Body of pancreas (tissue), 4 donors: ENCODE measurements around the gene SIX4. TPM values are rescaled to one million over a fixed set of nuclear protein-coding genes. Genes with fewer than 3 reads are reported as not detected.
A peak's percentile ranks its signal among the peaks of the same experiment; 100 is the strongest.

Experiments used
- ATAC-seq: fragments of 150-250 bp; one replicate; pipeline ENCODE4 v1.9.1; 2016
- DNase-seq, 4 donors: peaks; one replicate each; pipeline ENCODE4 v3.0.0-alpha.2; 2019
- H3K27ac ChIP-seq, 4 donors: fragments of 200-600 bp; sonication (generic); 1 replicate in 3 of 4; 2 replicates in 1 of 4; pipeline versions ENCODE4 v1.5.1 to v1.6.1; 2016 to 2019; ENCODE audit warnings: mild to moderate bottlenecking in 1 of 4, mixed read lengths in 1 of 4, moderate library complexity in 1 of 4
- H3K27me3 ChIP-seq, 2 donors: fragments of 200-600 bp; sonication (generic); one replicate each; pipeline ENCODE4 v1.6.0; 2016; ENCODE audit warnings: mild to moderate bottlenecking in 1 of 2
- H3K36me3 ChIP-seq, 2 donors: fragments of 200-600 bp; sonication (generic); replicated peaks in 1 of 2; 2 replicates each; pipeline ENCODE4 v1.5.1; 2016; ENCODE audit warnings: low read depth in 2 of 2; ENCODE audit not compliant: insufficient read depth in 1 of 2
- H3K4me1 ChIP-seq: fragments of 200-600 bp; sonication (generic); one replicate; pipeline ENCODE4 v1.6.0; 2016
- H3K4me3 ChIP-seq, 2 donors: fragments of 200-600 bp; sonication (generic); 1 replicate in 1 of 2; 2 replicates in 1 of 2; pipeline ENCODE4 v1.5.1; 2016 to 2019
- H3K9me3 ChIP-seq, 3 donors: fragments of 200-600 bp; sonication (generic); 1 replicate in 2 of 3; 2 replicates in 1 of 3; pipeline ENCODE4 v1.5.1; 2016
- POLR2A ChIP-seq, 3 donors: fragments of 450-650 bp; IDR thresholded peaks; one replicate each; pipeline ENCODE4 v1.6.1; 2016; ENCODE audit warnings: antibody characterized with exemption in 3 of 3, mild to moderate bottlenecking in 2 of 3
- WGBS, 2 donors: methylation state at CpG; one replicate each; pipeline ENCODE4 v1.1.5; 2017; 5-methylcytosine and 5-hydroxymethylcytosine counted together
- intact Hi-C: fragments of 100-400 bp; cut with DNase I; formaldehyde crosslinking; loops from one replicate; pipeline ENCODE4 v1.15.1; 2023
- total RNA-seq, 2 donors: library from RNA; depleted of rRNA; stranded (reverse); fragments of >200 nt; gene quantifications; one replicate each; pipeline ENCODE4 v1.1.0, GENCODE V29; 2016
- TF ChIP-seq, protein P1 (sequence below), 7 experiments: fragments of 450-650 bp in 4 of 7; fragments of 200-600 bp in 3 of 7; sonication (generic) in 3 of 7; IDR thresholded peaks; one replicate each; pipeline ENCODE4 v1.5.1; 2016 to 2019; ENCODE audit warnings: antibody characterized with exemption in 7 of 7

The SIX4 gene
- 1 to 10 TPM; 4.0 to 5.7 TPM for total RNA-seq

DNA sequence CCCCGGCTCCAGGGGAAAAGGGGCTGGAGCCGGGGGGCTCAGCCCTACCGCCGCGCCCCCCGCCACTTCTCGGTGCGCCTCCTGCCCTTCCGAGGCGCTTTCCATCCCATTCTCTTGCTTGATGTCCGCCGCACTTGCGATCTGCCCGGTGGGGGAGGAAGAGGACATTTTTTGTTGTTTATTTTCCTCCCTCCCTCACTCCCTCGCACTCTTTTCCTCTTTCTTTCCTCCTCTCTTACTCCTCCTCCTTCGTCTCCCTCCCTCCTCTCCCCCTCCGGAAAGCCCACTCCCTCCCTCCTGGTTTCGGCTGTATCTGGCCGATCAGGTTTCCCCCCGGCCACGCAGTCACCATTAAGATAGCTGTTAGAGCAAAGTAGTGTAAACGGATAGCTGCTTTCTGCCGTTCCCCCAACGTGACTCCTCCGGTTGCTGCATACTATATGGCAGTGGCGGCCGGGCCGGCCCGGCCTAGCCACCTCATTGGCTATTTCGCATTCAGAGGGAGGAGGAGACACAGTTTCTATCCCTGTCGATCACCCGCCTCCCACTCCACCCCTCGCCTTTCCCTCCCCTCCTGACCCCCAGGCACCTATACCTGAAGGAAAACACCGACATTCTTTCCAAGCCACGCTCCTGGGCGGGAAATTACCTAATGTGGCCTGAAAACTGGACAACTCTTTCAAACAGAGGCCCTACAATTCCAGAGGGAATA, at the start of gene SIX4:
Gene SIX4 (minus strand): TSS at position 445 of the 712 bp plus-strand sequence. CDS start 277 bp downstream, at position 168.
- ATAC-seq (peak; percentile 84), DNase-seq (peak; percentile 77 to 86 (median 82))
- intact Hi-C loops = no loop called here
- TF ChIP-seq, protein P1, sequence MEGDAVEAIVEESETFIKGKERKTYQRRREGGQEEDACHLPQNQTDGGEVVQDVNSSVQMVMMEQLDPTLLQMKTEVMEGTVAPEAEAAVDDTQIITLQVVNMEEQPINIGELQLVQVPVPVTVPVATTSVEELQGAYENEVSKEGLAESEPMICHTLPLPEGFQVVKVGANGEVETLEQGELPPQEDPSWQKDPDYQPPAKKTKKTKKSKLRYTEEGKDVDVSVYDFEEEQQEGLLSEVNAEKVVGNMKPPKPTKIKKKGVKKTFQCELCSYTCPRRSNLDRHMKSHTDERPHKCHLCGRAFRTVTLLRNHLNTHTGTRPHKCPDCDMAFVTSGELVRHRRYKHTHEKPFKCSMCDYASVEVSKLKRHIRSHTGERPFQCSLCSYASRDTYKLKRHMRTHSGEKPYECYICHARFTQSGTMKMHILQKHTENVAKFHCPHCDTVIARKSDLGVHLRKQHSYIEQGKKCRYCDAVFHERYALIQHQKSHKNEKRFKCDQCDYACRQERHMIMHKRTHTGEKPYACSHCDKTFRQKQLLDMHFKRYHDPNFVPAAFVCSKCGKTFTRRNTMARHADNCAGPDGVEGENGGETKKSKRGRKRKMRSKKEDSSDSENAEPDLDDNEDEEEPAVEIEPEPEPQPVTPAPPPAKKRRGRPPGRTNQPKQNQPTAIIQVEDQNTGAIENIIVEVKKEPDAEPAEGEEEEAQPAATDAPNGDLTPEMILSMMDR (IDR thresholded peaks at IDR 0.05) = peak in 1 of 7 experiments; percentile 10
- peak; percentile 51 to 83 (median 81) for TF ChIP-seq POLR2A (IDR thresholded peaks at IDR 0.05)
- peak within 1 kb of the TSS; percentile 82 to 86 for H3K4me3 ChIP-seq
- peaks cover 23% of the 10 kb centered on the region for H3K4me1 ChIP-seq
- H3K27me3 ChIP-seq = no peaks in the 10 kb centered on the region
- peak within 1 kb of the TSS; percentile 64 to 82 (median 76) for H3K27ac ChIP-seq
- H3K36me3 ChIP-seq = no peaks in the 10 kb centered on the region
- 2% methylated on average over 35 to 36 of the region's 36 CpGs for WGBS, 2 donors
- H3K9me3 ChIP-seq = no peaks in the 10 kb centered on the region

DNA sequence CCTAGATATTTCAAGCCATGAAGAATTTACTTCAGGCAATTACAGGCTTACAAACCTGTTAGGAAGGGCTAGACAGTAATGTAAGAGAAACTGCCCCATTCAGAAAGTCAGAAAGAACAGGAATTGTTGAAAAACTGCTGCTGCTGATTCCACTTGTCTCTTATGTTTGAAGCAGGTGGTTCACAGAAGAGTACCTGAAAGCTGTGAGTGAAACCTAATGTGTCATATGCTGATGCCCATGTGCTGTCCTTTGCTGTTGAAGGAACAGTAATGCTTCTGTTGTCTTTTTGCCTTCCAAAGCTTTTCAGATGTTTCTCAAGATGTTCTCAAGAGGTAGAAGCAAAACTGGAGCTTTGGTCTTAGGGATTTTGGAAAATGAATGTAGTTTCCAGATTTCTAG, 49.4 kb upstream of the SIX4 start:
- intact Hi-C loops = no loop called here

DNA sequence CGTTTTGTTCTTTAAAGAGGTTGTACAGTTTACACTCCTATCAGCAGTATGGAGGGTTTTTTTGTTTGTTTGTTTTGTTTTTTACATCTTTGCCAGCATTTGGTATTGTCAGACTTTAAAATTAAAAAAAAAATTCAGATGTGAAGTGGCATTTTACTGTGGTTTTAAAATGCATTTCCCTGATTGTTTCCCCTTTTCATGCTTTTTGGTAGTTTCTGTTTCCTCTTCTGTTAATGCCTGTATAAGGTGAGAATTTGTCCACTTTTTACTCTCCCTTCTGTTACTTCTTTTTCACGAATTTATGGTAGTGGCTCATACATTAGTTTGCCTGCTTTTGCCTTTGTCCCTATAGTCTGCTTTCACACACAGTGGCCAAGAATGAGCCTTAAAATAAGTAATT, 47.0 kb upstream of the SIX4 start:
- no peak for TF ChIP-seq POLR2A (IDR thresholded peaks at IDR 0.05)
- TF ChIP-seq, protein P1 (IDR thresholded peaks at IDR 0.05) = no peak
- H3K27me3 ChIP-seq = no peaks in the 10 kb centered on the region
- no peak for ATAC-seq
- intact Hi-C loops = no loop called here
- no peaks in the 10 kb centered on the region for H3K36me3 ChIP-seq
- no peak for DNase-seq
- H3K4me3 ChIP-seq = no peak overlapping the region
- no peaks in the 10 kb centered on the region for H3K4me1 ChIP-seq
- no peak overlapping the region for H3K27ac ChIP-seq
- 39 to 45% methylated on average over 2 of the region's 2 CpGs for WGBS, 2 donors
- peaks cover 0 to 6% (median 0%) of the 10 kb centered on the region in 3 donors for H3K9me3 ChIP-seq

More for the DNA sequence above, 49.4 kb upstream of the SIX4 start:
- Histone ChIP-seq H3K4me1 (no peaks in the 10 kb centered on the region), H3K27ac (no peak overlapping the region), H3K4me3 (no peak overlapping the region), H3K36me3 (no peaks in the 10 kb centered on the region), H3K9me3 (peaks cover 0 to 6% (median 0%) of the 10 kb centered on the region in 3 donors), H3K27me3 (no peaks in the 10 kb centered on the region)
- TF ChIP-seq, protein P1 (IDR thresholded peaks at IDR 0.05) = no peak
- no peak for TF ChIP-seq POLR2A (IDR thresholded peaks at IDR 0.05)
- ATAC-seq = no peak
- no peak for DNase-seq

DNA sequence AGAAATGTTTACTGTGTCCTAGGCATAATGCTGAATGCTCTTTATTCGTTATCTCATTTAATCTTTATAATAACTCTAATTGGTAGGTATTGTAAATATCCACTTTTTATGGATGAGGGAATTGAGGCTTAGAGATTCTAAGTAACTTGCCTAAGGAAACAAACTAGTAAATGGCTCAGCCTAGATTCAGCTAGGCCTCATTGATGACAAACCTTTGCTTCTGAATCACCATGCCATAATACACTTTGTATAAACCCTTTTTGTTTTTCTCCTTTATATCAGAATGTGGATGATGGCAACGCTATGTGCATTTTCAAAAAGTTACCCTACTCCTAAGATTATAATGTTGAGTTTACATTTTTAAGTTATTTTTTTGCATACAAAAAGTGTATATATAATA, 44.5 kb upstream of the SIX4 start:
- H3K4me3 ChIP-seq = no peak overlapping the region
- DNase-seq (no peak), ATAC-seq (no peak)
- H3K27ac ChIP-seq = no peak overlapping the region
- no peaks in the 10 kb centered on the region for H3K4me1 ChIP-seq
- TF ChIP-seq, protein P1 (IDR thresholded peaks at IDR 0.05) = no peak
- no peak for TF ChIP-seq POLR2A (IDR thresholded peaks at IDR 0.05)
- WGBS, 2 donors = 92 to 93% methylated on average over 2 of the region's 2 CpGs
- no peaks in the 10 kb centered on the region for H3K36me3 ChIP-seq
- H3K27me3 ChIP-seq = no peaks in the 10 kb centered on the region
- peaks cover 0 to 6% (median 0%) of the 10 kb centered on the region in 3 donors for H3K9me3 ChIP-seq
- intact Hi-C loops = no loop called here
